NCI-H2107 (cell line): Measurements from ENCODE around the gene NET1.

ENCODE experiments used
- DNase-seq: peaks from one replicate; lab custom pipeline; 2025; lab: John Stamatoyannopoulos, UW

The NET1 gene

DNA sequence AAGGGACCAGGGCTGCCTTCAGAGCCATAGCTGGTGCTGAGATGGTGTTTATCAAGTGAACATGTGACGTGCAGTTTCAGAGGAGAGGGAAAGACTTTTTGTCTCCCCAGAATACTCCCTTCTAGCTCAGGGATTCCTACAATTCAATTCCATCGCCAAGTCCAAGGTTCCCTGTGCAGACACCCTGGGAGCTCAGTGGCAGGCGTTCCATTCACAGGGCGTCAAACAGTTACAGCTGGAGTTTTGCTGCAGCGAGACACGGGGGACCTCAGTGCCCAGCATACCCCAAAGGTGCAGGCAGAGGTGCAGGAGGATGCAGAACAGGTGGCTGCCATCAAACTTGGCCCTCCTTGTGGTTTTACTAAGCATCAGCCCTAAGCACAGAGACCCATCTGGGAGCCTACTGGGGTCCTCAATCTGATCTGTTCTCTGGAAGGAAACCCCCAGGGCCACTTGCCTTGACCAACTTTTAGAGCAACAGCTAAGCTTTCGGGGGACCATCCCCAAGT, 87.9 kb downstream of the NET1 start:
- no peak for DNase-seq

DNA sequence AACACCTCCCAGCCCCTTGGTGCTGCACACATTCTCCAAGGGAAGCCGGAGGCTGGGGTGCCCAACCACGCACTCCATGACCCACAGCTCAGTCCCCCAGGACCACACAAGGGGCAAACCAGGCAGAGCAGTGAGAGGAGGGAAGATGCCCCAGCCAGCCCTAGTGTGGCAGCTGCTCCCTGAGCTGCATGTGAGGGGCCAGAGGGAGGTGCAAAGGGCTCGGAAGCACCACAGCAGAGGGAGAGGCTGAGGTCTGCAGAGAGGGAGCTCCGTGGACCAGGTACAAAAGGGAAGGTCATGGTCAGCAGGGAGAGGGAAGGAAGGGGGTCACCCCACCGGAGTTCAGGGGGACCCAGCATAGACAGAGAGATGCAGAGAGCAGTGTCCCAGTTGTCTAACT, 88.6 kb downstream of the NET1 start:
- DNase-seq = no peak

DNA sequence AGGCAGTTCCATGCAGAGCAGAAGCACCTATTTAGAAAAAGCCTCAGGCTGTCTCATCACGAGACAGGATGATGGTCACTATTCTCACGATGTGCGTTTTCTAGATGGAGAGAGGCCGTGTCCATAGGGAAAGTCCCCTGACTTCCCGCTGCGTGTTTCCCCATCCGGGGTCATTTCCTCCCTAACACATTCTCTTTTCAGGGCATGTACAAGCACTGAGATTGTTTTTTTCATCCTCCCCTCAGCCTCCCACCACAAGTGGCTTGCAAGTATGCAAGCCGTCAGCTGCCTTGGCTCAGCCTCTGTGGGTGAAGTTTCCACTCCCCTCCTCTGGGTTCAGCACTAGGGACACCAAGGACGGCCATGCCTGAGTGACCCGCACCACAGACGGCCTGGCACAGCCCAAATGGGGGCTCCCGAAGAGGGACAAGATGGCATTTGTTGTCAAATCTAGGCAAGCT, 89.7 kb downstream of the NET1 start:
- no peak for DNase-seq

DNA sequence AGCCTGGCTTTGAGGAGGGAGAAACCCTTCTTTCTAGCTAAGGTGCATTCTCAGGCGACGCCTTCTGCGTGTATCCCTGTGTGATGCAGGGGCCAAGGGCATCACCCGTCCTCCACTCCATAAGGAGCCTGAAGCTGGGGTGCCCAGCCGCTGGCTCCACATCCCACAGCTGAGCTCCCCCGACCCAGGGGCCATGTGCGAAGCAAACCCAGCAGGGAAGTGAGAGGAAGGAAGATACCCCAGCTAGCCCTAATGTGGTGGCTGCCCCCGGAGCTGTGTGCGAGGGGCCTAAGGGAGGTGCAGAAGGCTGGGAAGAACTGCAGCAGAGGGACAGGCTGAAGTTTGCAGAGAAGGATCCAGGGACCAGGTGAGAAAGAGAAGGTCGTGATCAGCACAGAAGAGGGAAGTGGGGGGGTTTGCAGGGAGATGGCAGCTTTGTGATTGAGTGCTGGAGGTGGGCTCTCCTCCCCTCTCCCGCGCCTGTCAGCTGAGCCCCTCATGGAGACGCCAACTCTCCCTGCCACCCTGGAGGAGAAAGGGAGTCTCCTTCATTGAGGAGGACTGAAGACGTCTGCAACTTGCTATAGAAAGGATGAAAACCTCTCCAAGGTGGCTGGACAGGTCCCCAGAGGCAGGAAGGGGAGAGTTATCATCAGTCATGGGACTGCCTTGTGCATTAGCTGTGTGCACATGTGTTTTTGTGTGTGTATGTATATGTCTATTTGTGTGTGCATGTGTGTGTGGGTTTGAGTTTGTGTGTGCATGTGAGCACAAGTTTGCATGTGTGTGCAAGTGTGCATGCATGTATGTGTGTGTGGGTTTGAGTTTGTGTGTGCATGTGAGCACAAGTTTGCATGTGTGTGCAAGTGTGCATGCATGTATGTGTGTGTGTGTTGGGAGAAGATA, 90.5 kb downstream of the NET1 start:
- DNase-seq = no peak

DNA sequence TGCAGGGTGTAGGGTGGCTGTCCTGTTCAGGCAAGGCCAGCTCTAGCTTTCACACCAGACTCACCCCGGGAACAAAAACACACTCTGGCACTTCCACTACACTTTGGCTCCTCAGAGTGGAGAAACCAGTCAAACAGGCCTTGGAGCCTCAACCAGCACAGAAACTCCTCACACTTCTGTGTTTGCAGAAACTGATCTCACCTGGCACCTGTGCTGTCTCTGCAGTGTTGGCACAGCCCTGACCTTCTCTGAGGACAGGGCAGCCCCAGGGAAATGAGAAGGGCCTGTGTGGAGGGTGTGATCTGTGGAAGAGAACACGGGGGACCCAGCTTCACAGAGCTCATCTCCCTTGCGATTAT, 91.1 kb downstream of the NET1 start:
- DNase-seq = no peak

DNA sequence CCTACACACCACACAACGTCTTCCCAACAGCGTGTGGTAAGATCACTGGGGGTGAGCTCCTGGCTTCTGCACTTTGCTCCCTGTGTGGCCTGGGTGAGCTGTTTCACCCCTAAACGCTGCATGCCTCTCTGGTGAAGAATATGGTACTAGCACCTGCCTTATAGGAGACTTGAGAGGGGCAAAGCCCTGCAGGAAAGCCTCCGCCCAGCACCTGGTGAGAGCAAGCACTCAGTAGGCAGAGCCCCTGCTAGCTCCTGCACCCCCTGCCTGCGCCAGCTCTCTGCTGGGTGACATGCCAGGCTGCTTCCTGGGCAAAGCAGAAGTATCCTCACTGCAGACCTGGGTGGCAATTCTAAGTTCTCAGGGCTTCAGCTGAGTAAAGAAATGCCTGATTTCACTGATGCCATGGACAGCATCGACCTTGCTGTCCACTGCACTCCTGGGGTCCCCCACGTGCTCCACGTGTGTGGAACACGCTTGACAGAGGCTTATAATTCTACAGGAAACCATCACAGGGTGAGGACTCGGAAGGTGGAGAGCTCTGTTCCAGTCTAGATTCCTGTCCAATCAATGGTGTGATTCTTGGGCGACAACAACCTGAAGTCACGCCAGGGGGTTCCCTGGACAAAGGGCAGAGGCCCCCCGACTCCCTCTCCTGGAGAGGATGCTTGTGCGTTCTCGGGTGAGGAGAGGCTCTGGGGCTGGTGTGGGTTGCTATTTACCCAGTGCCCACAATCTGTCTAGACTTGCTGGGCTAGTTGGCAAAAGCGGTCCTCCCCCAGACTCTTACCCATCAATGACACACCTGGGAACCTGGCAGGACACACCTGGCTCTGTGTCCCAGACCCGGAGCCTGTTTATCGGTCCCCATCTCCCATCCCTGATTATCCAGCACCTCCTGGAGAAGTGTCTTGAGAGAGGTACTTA, 92.1 kb downstream of the NET1 start:
- DNase-seq = no peak

DNA sequence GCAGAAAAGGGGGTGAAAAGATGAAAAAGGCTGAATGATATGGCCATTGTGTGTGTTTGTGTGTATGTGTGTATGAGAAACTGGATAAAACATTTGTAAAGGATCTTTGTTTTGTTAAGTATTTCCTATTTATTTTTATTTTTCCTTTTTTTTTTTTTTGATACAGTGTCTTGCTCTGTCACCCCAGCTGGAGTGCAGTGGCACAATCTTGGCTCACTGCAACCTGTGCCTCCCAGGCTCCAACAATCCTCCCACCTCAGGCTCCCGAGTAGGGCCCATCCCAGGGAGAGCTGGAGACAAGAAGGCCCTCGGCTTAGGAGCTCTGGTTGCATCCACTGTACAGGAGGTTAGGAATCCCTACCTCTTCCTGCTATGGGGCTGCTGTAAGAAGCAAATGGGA, 93.9 kb downstream of the NET1 start:
- DNase-seq = no peak

DNA sequence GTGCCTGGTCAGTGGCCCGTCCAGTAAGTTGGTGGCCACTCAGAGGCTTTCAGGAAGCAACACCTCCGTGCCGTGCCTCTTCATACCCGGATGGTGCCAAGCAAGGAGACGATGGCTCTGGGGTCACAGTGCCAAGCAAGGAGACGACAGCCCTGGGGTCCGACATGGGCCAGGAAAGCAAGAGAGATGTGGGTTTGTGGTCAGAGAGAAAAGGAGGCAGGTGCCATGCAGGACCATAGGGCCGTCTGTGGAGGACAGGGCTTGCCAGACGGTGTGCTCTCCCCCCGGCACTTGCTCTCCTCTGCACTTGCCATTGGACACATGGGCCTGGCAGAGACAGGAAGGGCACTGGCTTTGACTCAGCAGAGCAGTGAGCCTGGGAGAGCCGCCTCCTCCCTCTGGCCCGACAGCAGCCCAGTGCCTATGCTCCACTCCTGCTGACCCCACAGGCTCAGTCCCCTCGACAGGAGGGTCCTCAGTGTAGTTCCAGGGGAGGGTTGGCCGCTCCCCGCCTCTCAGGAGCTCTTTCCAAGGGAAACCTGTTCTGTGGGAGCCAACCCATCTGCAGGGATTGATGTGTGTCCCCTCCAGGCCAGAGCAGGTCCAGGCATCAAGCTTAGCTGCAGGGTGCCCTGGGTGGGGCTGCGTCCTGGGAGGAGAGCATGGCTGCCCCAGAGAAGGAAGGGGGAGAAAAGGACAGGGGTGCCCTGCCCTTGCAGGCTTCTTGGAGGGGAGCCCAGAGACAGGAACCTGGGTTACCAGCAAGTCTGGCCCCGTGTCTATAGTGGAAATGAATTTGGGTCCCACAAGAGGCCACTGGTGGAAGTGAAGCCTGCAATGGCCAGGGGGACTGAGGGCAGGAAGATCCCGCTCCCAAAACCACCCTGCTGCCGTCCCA, 94.6 kb downstream of the NET1 start:
- no peak for DNase-seq

DNA sequence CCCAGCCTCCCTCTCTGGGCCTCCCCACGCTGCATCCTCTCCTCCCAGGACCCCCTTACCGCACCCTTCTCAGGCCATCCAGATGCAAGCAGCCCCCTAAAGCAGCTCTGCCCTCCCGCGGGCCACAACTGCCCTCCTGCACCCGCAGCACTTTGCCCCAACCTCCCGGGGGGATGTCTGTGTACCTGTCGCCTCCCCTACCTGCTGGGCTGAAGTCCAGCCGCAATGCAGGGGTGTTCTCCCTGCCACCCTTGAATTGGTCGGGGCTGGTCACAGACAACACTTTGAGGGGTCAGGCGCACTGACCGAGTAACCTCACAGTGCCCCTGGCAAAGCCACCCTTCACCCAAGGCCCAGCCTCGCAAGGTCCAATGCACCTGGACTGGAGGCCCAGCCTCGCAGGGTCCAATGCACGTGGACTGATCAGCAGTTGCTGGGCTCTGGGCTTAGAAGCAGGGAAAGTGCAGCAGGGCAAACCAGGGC, 95.3 kb downstream of the NET1 start:
- no peak for DNase-seq

DNA sequence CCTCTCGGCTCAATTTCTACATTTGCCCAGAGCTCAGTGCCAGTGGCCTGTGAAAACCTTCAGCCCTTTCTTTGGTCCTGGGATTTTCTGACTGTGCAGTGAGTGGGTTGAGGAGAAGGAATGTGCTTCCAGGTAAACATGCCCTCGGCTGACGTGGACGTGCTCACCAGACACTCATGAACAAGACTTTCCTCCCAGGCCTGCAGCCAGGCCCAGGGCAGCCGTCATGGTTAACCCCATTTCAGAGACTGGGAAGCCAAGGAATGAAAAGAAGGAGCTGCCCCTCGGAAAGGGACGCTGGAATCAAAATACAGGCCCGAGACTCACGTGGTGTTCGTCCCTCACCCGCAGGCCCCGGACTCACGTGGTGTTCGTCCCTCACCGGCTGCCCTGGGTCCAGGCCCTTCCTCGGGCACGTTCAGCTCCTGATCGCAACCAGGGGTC, 95.8 kb downstream of the NET1 start:
- no peak for DNase-seq
